ENCODE results near the gene FAM24B. TPM values are rescaled to one million over a fixed set of nuclear protein-coding genes. Genes with fewer than 3 reads are reported as not detected.
"Not testable (repeated sequence)": the region's sequence is repeated elsewhere in the genome, so short reads cannot be mapped to it uniquely, and the experiment has no call there.

The FAM24B gene
- total and polyA plus RNA-seq, 7 experiments from 2014 or later: 5.0 to 13.5 (median 10.4) TPM

DNA sequence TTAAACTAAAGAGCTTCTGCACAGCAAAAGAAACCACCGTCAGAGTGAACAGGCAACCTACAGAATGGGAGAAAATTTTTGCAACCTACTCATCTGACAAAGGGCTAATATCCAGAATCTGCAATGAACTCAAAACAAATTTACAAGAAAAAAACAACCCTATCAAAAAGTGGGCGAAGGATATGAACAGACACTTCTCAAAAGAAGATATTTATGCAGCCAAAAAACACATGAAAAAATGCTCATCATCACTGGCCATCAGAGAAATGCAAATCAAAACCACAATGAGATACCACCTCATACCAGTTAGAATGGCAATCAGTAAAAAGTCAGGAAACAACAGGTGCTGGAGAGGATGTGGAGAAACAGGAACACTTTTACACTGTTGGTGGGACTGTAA, 7.4 kb downstream of the FAM24B start:
- not testable (repeated sequence) for H3K9me3 ChIP-seq (ENCODE audit: control insufficient read depth in 2 of 3, low read length in 3 of 3)
- Mint-ChIP-seq H3K4me1 (peaks cover 26 to 65% (median 54%) of the 10 kb centered on the region in 7 donors), H3K9me3 (peaks cover 0 to 28% (median 4%) of the 10 kb centered on the region in 11 donors)

GRCh38 chr10:122868768-122869167, 10.6 kb downstream of the FAM24B start:
- H3K27ac Mint-ChIP-seq; H3K4me3 Mint-ChIP-seq; H3K9me3 ChIP-seq (ENCODE audit: control insufficient read depth in 2 of 3, low read length in 3 of 3); H3K4me1 ChIP-seq (ENCODE audit: control insufficient read depth in 2 of 2, insufficient read depth in 2 of 2, low read length in 2 of 2); DNase-seq; CTCF ChIA-PET; POLR2A ChIA-PET; H3K27me3 ChIP-seq (ENCODE audit: control insufficient read depth in 2 of 2, insufficient read depth in 2 of 2, low read length in 2 of 2); H3K36me3 ChIP-seq (ENCODE audit: control insufficient read depth in 2 of 3, insufficient read depth in 3 of 3, low read length in 3 of 3); H3K27me3 Mint-ChIP-seq; H3K4me3 ChIP-seq (ENCODE audit: low read length); intact Hi-C loops (cut with micrococcal nuclease); ATAC-seq; H3K27ac ChIP-seq (ENCODE audit: low read depth, low read length): not testable (repeated sequence)
- H3K4me1 Mint-ChIP-seq: peaks cover 13 to 62% (median 44%) of the 10 kb centered on the region in 7 donors
- H3K9me3 Mint-ChIP-seq: peaks cover 0 to 25% (median 4%) of the 10 kb centered on the region in 11 donors
- H3K36me3 Mint-ChIP-seq: peaks cover 7 to 55% (median 22%) of the 10 kb centered on the region in 5 donors

More for the DNA sequence above, 7.4 kb downstream of the FAM24B start:
- H3K4me3 ChIP-seq (ENCODE audit: low read length); H3K27me3 Mint-ChIP-seq; H3K36me3 ChIP-seq (ENCODE audit: control insufficient read depth in 2 of 3, insufficient read depth in 3 of 3, low read length in 3 of 3); H3K27me3 ChIP-seq (ENCODE audit: control insufficient read depth in 2 of 2, insufficient read depth in 2 of 2, low read length in 2 of 2); ATAC-seq; H3K27ac ChIP-seq (ENCODE audit: low read depth, low read length); intact Hi-C loops (cut with micrococcal nuclease); DNase-seq; CTCF ChIA-PET; POLR2A ChIA-PET; H3K4me1 ChIP-seq (ENCODE audit: control insufficient read depth in 2 of 2, insufficient read depth in 2 of 2, low read length in 2 of 2): not testable (repeated sequence)
- Mint-ChIP-seq H3K4me3 (peak overlapping the region in 1 of 10 donors; percentile 8), H3K36me3 (peaks cover 7 to 72% (median 33%) of the 10 kb centered on the region in 5 donors), H3K27ac (peak overlapping the region in 1 of 9 donors; percentile 20)

- H3K27ac Mint-ChIP-seq; H3K27me3 Mint-ChIP-seq; CTCF ChIA-PET; H3K27ac ChIP-seq (ENCODE audit: low read depth, low read length); H3K27me3 ChIP-seq (ENCODE audit: control insufficient read depth in 2 of 2, insufficient read depth in 2 of 2, low read length in 2 of 2); intact Hi-C loops (cut with micrococcal nuclease); H3K4me1 ChIP-seq (ENCODE audit: control insufficient read depth in 2 of 2, insufficient read depth in 2 of 2, low read length in 2 of 2); H3K4me3 ChIP-seq (ENCODE audit: low read length); H3K9me3 ChIP-seq (ENCODE audit: control insufficient read depth in 2 of 3, low read length in 3 of 3); POLR2A ChIA-PET; ATAC-seq; H3K36me3 ChIP-seq (ENCODE audit: control insufficient read depth in 2 of 3, insufficient read depth in 3 of 3, low read length in 3 of 3); DNase-seq: not testable (repeated sequence)
- H3K36me3 Mint-ChIP-seq: peaks cover 4 to 40% (median 16%) of the 10 kb centered on the region in 5 donors
- H3K4me3 Mint-ChIP-seq: peak overlapping the region in 1 of 10 donors; percentile 0
- H3K9me3 Mint-ChIP-seq: peaks cover 0 to 18% (median 4%) of the 10 kb centered on the region in 11 donors
- H3K4me1 Mint-ChIP-seq: peaks cover 14 to 68% (median 44%) of the 10 kb centered on the region in 7 donors
Observed at GRCh38 chr10:122866757-122867482, 12.5 kb downstream of the FAM24B start.

GRCh38 chr10:122864901-122865300, 14.5 kb downstream of the FAM24B start:
- CTCF ChIA-PET: no interaction called here
- POLR2A ChIA-PET: no interaction called here
- H3K4me1 ChIP-seq (ENCODE audit: control insufficient read depth in 2 of 2, insufficient read depth in 2 of 2, low read length in 2 of 2): no peaks in the 10 kb centered on the region
- H3K27me3 Mint-ChIP-seq: no peaks in the 10 kb centered on the region
- H3K36me3 ChIP-seq (ENCODE audit: control insufficient read depth in 2 of 3, insufficient read depth in 3 of 3, low read length in 3 of 3): no peaks in the 10 kb centered on the region
- no peak overlapping the region for H3K4me3 ChIP-seq (ENCODE audit: low read length)
- no peaks in the 10 kb centered on the region for H3K27me3 ChIP-seq (ENCODE audit: control insufficient read depth in 2 of 2, insufficient read depth in 2 of 2, low read length in 2 of 2)
- H3K4me1 Mint-ChIP-seq: peaks cover 15 to 65% (median 45%) of the 10 kb centered on the region in 7 donors
- H3K9me3 ChIP-seq (ENCODE audit: control insufficient read depth in 2 of 3, low read length in 3 of 3): no peaks in the 10 kb centered on the region
- no peak overlapping the region for H3K4me3 Mint-ChIP-seq
- H3K36me3 Mint-ChIP-seq: peaks cover 4 to 32% (median 16%) of the 10 kb centered on the region in 5 donors
- intact Hi-C loops (cut with micrococcal nuclease): no loop called here
- H3K27ac Mint-ChIP-seq: no peak overlapping the region
- H3K9me3 Mint-ChIP-seq: peaks cover 0 to 9% (median 3%) of the 10 kb centered on the region in 11 donors
- ATAC-seq (no peak), DNase-seq (no peak)
- no peak overlapping the region for H3K27ac ChIP-seq (ENCODE audit: low read depth, low read length)

DNA sequence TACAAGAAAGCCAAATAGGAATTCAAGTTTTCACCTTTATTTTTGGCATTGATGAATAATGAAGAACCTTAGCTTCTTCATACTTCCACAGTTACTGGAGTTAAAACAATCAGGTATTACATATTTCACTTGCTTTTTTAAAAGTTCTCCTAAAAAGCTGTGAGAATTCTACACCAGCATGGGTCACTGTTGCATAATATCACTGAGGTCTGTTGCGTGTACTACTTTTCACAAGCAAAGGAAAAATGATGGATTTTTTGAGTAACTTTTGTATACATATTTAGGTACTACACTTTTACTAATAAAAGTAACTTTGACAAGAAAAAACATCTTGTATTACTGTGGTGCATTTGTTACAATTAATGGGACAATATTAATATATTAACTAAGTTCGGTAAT, 15.2 kb downstream of the FAM24B start:
- H3K4me3 Mint-ChIP-seq: no peak overlapping the region
- peaks cover 0 to 8% (median 0%) of the 10 kb centered on the region in 11 donors for H3K9me3 Mint-ChIP-seq
- POLR2A ChIA-PET: no interaction called here
- Histone ChIP-seq H3K27ac (ENCODE audit: low read depth, low read length) (no peak overlapping the region), H3K27me3 (ENCODE audit: control insufficient read depth in 2 of 2, insufficient read depth in 2 of 2, low read length in 2 of 2) (no peaks in the 10 kb centered on the region), H3K9me3 (ENCODE audit: control insufficient read depth in 2 of 3, low read length in 3 of 3) (no peaks in the 10 kb centered on the region), H3K4me1 (ENCODE audit: control insufficient read depth in 2 of 2, insufficient read depth in 2 of 2, low read length in 2 of 2) (no peaks in the 10 kb centered on the region), H3K4me3 (ENCODE audit: low read length) (no peak overlapping the region), H3K36me3 (ENCODE audit: control insufficient read depth in 2 of 3, insufficient read depth in 3 of 3, low read length in 3 of 3) (no peaks in the 10 kb centered on the region)
- no peak for DNase-seq
- ATAC-seq: no peak
- peaks cover 13 to 58% (median 39%) of the 10 kb centered on the region in 7 donors for H3K4me1 Mint-ChIP-seq
- peaks cover 0 to 26% (median 13%) of the 10 kb centered on the region in 5 donors for H3K36me3 Mint-ChIP-seq
- H3K27ac Mint-ChIP-seq: no peak overlapping the region
- no peaks in the 10 kb centered on the region for H3K27me3 Mint-ChIP-seq
- CTCF ChIA-PET: no interaction called here
- intact Hi-C loops (cut with micrococcal nuclease): no loop called here

- H3K27me3 ChIP-seq (ENCODE audit: control insufficient read depth in 2 of 2, insufficient read depth in 2 of 2, low read length in 2 of 2): no peaks in the 10 kb centered on the region
- H3K27ac ChIP-seq (ENCODE audit: low read depth, low read length): no peak overlapping the region
- H3K27ac Mint-ChIP-seq: no peak overlapping the region
- H3K4me3 ChIP-seq (ENCODE audit: low read length): no peak overlapping the region
- peaks cover 0 to 4% (median 0%) of the 10 kb centered on the region in 11 donors for H3K9me3 Mint-ChIP-seq
- no peaks in the 10 kb centered on the region for H3K9me3 ChIP-seq (ENCODE audit: control insufficient read depth in 2 of 3, low read length in 3 of 3)
- intact Hi-C loops (cut with micrococcal nuclease): no loop called here
- no peak overlapping the region for H3K4me3 Mint-ChIP-seq
- CTCF ChIA-PET: interaction anchor here (1.0 kb wide), 1 partner anchor 10 kb away, joined by 3 read pairs; no protein-coding TSS in a partner anchor
- H3K4me1 Mint-ChIP-seq: peaks cover 13 to 58% (median 37%) of the 10 kb centered on the region in 7 donors
- H3K27me3 Mint-ChIP-seq: no peaks in the 10 kb centered on the region
- H3K36me3 ChIP-seq (ENCODE audit: control insufficient read depth in 2 of 3, insufficient read depth in 3 of 3, low read length in 3 of 3): no peaks in the 10 kb centered on the region
- ATAC-seq: no peak
- POLR2A ChIA-PET: no interaction called here
- H3K36me3 Mint-ChIP-seq: peaks cover 4 to 26% (median 18%) of the 10 kb centered on the region in 5 donors
- DNase-seq: no peak
- no peaks in the 10 kb centered on the region for H3K4me1 ChIP-seq (ENCODE audit: control insufficient read depth in 2 of 2, insufficient read depth in 2 of 2, low read length in 2 of 2)
Observed at GRCh38 chr10:122863216-122864193, 15.9 kb downstream of the FAM24B start.
